OCI-LY7 (cell line): ENCODE data around the gene HCFC1. TPM values are rescaled to one million over a fixed set of nuclear protein-coding genes. Genes with fewer than 3 reads are reported as not detected.

Experiments used
- BruUV-seq: library from RNA; stranded (reverse); fragments of 400-500 nt; replicated peaks from 2 replicates; lab custom pipeline; 2021; lab: Mats Ljungman, UMichigan
- CTCF ChIA-PET: fragments of 300-600 bp; sonication (Branson Sonifier 250); formaldehyde crosslinking; loops from one replicate; lab custom pipeline; 2022; ENCODE audit warnings: antibody characterized with exemption; ENCODE audit not compliant: unreplicated experiment; lab: Charles Lee
- POLR2A ChIA-PET: fragments of 300-600 bp; sonication (Branson Sonifier 250); formaldehyde crosslinking; loops from one replicate; lab custom pipeline; 2022; ENCODE audit warnings: antibody characterized with exemption; lab: Charles Lee
- DNase-seq: peaks from one replicate; pipeline ENCODE4 v3.0.0-alpha.2; 2015; ENCODE audit warnings: low spot score
- H2AFZ ChIP-seq: fragments of 200-600 bp; sonication (generic), shearing (Covaris generic); 2 replicates; pipeline ENCODE4 v1.6.1; 2014; ENCODE audit warnings: mild to moderate bottlenecking, antibody characterized with exemption, low read length, moderate library complexity
- H3K27ac ChIP-seq: fragments of 200-600 bp; sonication (generic); 2 replicates; pipeline ENCODE4 v1.5.1; 2014; ENCODE audit warnings: mixed run types, low read depth, mild to moderate bottlenecking, moderate library complexity, low read length, inconsistent platforms; ENCODE audit not compliant: poor library complexity, severe bottlenecking
- H3K36me3 ChIP-seq: fragments of 200-600 bp; sonication (generic); 2 replicates; pipeline ENCODE4 v1.6.1; 2014; ENCODE audit warnings: mild to moderate bottlenecking, antibody characterized with exemption, low read length, moderate library complexity, mixed read lengths; ENCODE audit not compliant: insufficient read depth
- H3K4me1 ChIP-seq: fragments of 200-600 bp; sonication (generic); 2 replicates; pipeline ENCODE4 v1.5.1; 2014; ENCODE audit warnings: mild to moderate bottlenecking, low read length; ENCODE audit not compliant: insufficient read depth, poor library complexity, severe bottlenecking
- H3K4me2 ChIP-seq: fragments of 200-600 bp; sonication (generic); 2 replicates; pipeline ENCODE4 v1.6.1; 2014; ENCODE audit warnings: mild to moderate bottlenecking, low read length
- H3K4me3 ChIP-seq: fragments of 200-600 bp; sonication (generic); 2 replicates; pipeline ENCODE4 v1.5.1; 2014; ENCODE audit warnings: mild to moderate bottlenecking, low read depth, low read length; ENCODE audit not compliant: poor library complexity, severe bottlenecking
- H3K79me2 ChIP-seq: fragments of 200-600 bp; sonication (generic); 2 replicates; pipeline ENCODE4 v1.6.1; 2016; ENCODE audit warnings: low read depth, mild to moderate bottlenecking, low read length, moderate library complexity, mixed read lengths; ENCODE audit not compliant: insufficient read depth
- H3K9me2 ChIP-seq: fragments of 200-600 bp; sonication (generic); 2 replicates; pipeline ENCODE4 v1.6.1; 2016; ENCODE audit warnings: mild to moderate bottlenecking, low read length, mixed read lengths; ENCODE audit not compliant: insufficient read depth
- H3K9me3 ChIP-seq: fragments of 200-600 bp; sonication (generic); 2 replicates; pipeline ENCODE4 v1.6.1; 2014; ENCODE audit warnings: mild to moderate bottlenecking, mixed run types, low read length, mixed read lengths
- H4K20me1 ChIP-seq: fragments of 200-600 bp; sonication (generic); 2 replicates; pipeline ENCODE4 v1.6.1; 2014; ENCODE audit warnings: mild to moderate bottlenecking, antibody characterized with exemption, low read length, moderate library complexity, mixed read lengths; ENCODE audit not compliant: insufficient read depth
- EZH2phosphoT487 ChIP-seq: fragments of 200-600 bp; sonication (generic); IDR thresholded peaks from 2 replicates; pipeline ENCODE4 v1.6.1; 2018; ENCODE audit warnings: low read depth, borderline replicate concordance, mild to moderate bottlenecking, mixed run types, antibody characterized with exemption, low read length, moderate library complexity, mixed read lengths
- intact Hi-C: fragments of 100-400 bp; cut with micrococcal nuclease; formaldehyde crosslinking; loops from one replicate; pipeline ENCODE4 v1.10.0; 2022; ENCODE audit not compliant: unreplicated experiment
- total RNA-seq, 2 experiments: library from RNA; depleted of rRNA in 1 of 2; stranded (reverse); fragments of >200 nt in 1 of 2; shearing (Covaris generic) in 1 of 2; gene quantifications; 2 replicates each; pipeline ENCODE4 v1.2.3, GENCODE V29; 2014 to 2022
- TF ChIP-seq, protein P1 (sequence below): fragments of 200-600 bp; sonication (generic); conservative IDR thresholded peaks from 2 replicates; pipeline ENCODE4 v1.5.1; 2014; ENCODE audit warnings: mild to moderate bottlenecking, antibody characterized with exemption, low read length, moderate library complexity, mixed read lengths

Gene HCFC1
- total RNA-seq, 2 experiments from 2014 or later = 64.2 to 134 TPM

GRCh38 chrX:153961292-153961691 lies 10.3 kb downstream of the HCFC1 start:
- H3K27ac ChIP-seq = no peak overlapping the region
- POLR2A ChIA-PET = no interaction called here
- H3K9me2 ChIP-seq = no peaks in the 10 kb centered on the region
- no peak overlapping the region for H3K4me3 ChIP-seq
- no TSS peak for BruUV-seq
- peaks cover 9% of the 10 kb centered on the region for H3K4me1 ChIP-seq
- H3K79me2 ChIP-seq = peaks cover 33% of the 10 kb centered on the region
- DNase-seq = no peak
- CTCF ChIA-PET = no interaction called here
- peaks cover 2% of the 10 kb centered on the region; the same call in 1 of the 2 replicates for H4K20me1 ChIP-seq
- no peak overlapping the region for H3K4me2 ChIP-seq
- peaks cover 100% of the 10 kb centered on the region for H3K36me3 ChIP-seq
- no peaks in the 10 kb centered on the region for H3K9me3 ChIP-seq
- no peak overlapping the region for H2AFZ ChIP-seq
- TF ChIP-seq, protein P1, sequence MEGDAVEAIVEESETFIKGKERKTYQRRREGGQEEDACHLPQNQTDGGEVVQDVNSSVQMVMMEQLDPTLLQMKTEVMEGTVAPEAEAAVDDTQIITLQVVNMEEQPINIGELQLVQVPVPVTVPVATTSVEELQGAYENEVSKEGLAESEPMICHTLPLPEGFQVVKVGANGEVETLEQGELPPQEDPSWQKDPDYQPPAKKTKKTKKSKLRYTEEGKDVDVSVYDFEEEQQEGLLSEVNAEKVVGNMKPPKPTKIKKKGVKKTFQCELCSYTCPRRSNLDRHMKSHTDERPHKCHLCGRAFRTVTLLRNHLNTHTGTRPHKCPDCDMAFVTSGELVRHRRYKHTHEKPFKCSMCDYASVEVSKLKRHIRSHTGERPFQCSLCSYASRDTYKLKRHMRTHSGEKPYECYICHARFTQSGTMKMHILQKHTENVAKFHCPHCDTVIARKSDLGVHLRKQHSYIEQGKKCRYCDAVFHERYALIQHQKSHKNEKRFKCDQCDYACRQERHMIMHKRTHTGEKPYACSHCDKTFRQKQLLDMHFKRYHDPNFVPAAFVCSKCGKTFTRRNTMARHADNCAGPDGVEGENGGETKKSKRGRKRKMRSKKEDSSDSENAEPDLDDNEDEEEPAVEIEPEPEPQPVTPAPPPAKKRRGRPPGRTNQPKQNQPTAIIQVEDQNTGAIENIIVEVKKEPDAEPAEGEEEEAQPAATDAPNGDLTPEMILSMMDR = no peak
- intact Hi-C loops = no loop called here

DNA sequence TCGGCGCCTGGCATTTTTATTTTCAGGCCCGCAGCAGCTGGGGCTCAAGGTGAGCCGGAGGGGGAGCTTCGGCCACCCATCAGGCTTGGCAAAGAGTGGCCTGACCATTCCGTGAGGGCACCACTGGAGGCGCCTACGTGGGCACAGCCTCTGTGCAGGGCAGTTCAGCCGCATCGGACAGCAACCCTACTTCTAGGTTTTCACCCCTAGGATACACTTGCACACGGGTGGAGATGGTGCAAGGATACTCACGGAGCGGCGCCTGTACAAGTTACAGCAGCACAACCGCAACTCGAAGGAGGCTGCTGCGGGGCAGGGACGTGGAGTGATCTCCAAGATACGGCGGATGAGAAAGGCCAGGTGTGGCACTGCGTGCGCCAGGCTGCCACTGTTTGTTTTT lies 10.8 kb downstream of the HCFC1 start:
- no peaks in the 10 kb centered on the region for H3K9me3 ChIP-seq
- ChIA-PET POLR2A (no interaction called here), CTCF (no interaction called here)
- TF ChIP-seq, protein P1 = no peak
- no peak for TF ChIP-seq EZH2phosphoT487
- no TSS peak for BruUV-seq
- H3K27ac ChIP-seq = no peak overlapping the region
- H3K4me3 ChIP-seq = no peak overlapping the region
- H3K9me2 ChIP-seq = no peaks in the 10 kb centered on the region
- no peak overlapping the region for H3K4me2 ChIP-seq
- H4K20me1 ChIP-seq = no peaks in the 10 kb centered on the region
- peaks cover 4% of the 10 kb centered on the region for H3K4me1 ChIP-seq
- peaks cover 28% of the 10 kb centered on the region for H3K79me2 ChIP-seq
- no peak for DNase-seq
- no peak overlapping the region for H2AFZ ChIP-seq
- intact Hi-C loops = no loop called here
- peaks cover 100% of the 10 kb centered on the region for H3K36me3 ChIP-seq

DNA sequence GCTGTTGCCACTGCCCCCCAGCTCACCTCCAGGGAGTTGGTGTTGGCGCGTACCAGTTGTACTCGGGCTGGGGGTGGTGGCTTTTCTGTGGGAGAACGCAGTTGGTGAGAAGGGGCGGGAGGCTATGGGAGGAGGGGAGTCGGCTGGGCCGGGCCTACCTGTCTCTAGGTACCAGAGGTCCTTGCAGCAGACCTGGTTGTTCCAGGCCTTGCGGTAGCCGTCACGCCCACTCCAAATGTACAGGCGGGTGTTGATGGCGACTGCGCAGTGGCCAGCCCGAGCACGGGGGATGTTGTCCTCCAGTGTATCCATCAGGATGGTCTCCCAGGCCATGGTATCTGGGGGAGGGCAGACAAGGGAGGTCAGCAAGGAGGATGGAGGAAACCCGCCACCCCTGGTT lies 11.5 kb downstream of the HCFC1 start:
- no peaks in the 10 kb centered on the region for H3K9me3 ChIP-seq
- peaks cover 100% of the 10 kb centered on the region for H3K36me3 ChIP-seq
- BruUV-seq = no TSS peak
- no peak for DNase-seq
- TF ChIP-seq, protein P1 = no peak
- no peak for TF ChIP-seq EZH2phosphoT487
- H2AFZ ChIP-seq = no peak overlapping the region
- H3K9me2 ChIP-seq = no peaks in the 10 kb centered on the region
- ChIA-PET POLR2A (interaction anchor here (1.0 kb wide), 1 partner anchor 8 kb away, joined by 3 read pairs; no protein-coding TSS in a partner anchor), CTCF (no interaction called here)
- intact Hi-C loops = no loop called here
- H3K4me1 ChIP-seq = no peaks in the 10 kb centered on the region
- peaks cover 21% of the 10 kb centered on the region for H3K79me2 ChIP-seq
- no peak overlapping the region for H3K4me3 ChIP-seq
- H4K20me1 ChIP-seq = no peaks in the 10 kb centered on the region
- no peak overlapping the region for H3K4me2 ChIP-seq
- H3K27ac ChIP-seq = no peak overlapping the region
